GM23248 (cell line): Measurements from ENCODE around the gene VSIG10. TPM values are rescaled to one million over a fixed set of nuclear protein-coding genes. Genes with fewer than 3 reads are reported as not detected.

ENCODE experiments used
- DNase-seq: peaks from one replicate; pipeline ENCODE4 v3.0.0-alpha.2; 2015
- H2AFZ ChIP-seq: fragments of 200-600 bp; sonication (generic); 2 replicates; pipeline ENCODE4 v1.6.1; 2016; ENCODE audit warnings: antibody characterized with exemption
- H3F3A ChIP-seq: fragments of 200-600 bp; sonication (generic); 2 replicates; pipeline ENCODE4 v1.6.1; 2016; ENCODE audit warnings: mild to moderate bottlenecking, antibody characterized with exemption, mixed run types; ENCODE audit not compliant: insufficient read depth
- H3K27ac ChIP-seq: fragments of 200-600 bp; sonication (generic); 2 replicates; pipeline ENCODE4 v1.5.1; 2016; ENCODE audit warnings: mild to moderate bottlenecking
- H3K27me3 ChIP-seq: fragments of 200-600 bp; sonication (generic); replicated peaks from 2 replicates; pipeline ENCODE4 v1.6.1; 2016; ENCODE audit warnings: mild to moderate bottlenecking; ENCODE audit not compliant: insufficient read depth
- H3K36me3 ChIP-seq: fragments of 200-600 bp; sonication (generic); 2 replicates; pipeline ENCODE4 v1.6.1; 2016; ENCODE audit warnings: low read depth, mild to moderate bottlenecking
- H3K4me1 ChIP-seq: fragments of 200-600 bp; sonication (generic); 2 replicates; pipeline ENCODE4 v1.6.1; 2016; ENCODE audit warnings: mild to moderate bottlenecking; ENCODE audit not compliant: insufficient read depth
- H3K4me2 ChIP-seq: fragments of 200-600 bp; sonication (generic); one replicate; pipeline ENCODE4 v1.6.1; 2016; ENCODE audit warnings: mild to moderate bottlenecking; ENCODE audit not compliant: unreplicated experiment
- H3K4me3 ChIP-seq: fragments of 200-600 bp; sonication (generic); 2 replicates; pipeline ENCODE4 v1.5.1; 2016; ENCODE audit warnings: mild to moderate bottlenecking
- H3K79me2 ChIP-seq: fragments of 200-600 bp; sonication (generic); 2 replicates; pipeline ENCODE4 v1.6.1; 2016; ENCODE audit warnings: mild to moderate bottlenecking; ENCODE audit not compliant: insufficient read depth
- H3K9ac ChIP-seq: fragments of 200-600 bp; sonication (generic); 2 replicates; pipeline ENCODE4 v1.6.1; 2016; ENCODE audit warnings: mild to moderate bottlenecking
- H3K9me2 ChIP-seq: fragments of 200-600 bp; sonication (generic); 2 replicates; pipeline ENCODE4 v1.6.1; 2016; ENCODE audit warnings: mixed run types, mild to moderate bottlenecking, moderate library complexity; ENCODE audit not compliant: insufficient read depth
- H3K9me3 ChIP-seq: fragments of 200-600 bp; sonication (generic); one replicate; pipeline ENCODE4 v1.6.1; 2017; ENCODE audit warnings: low read depth
- H4K20me1 ChIP-seq: fragments of 200-600 bp; sonication (generic); 2 replicates; pipeline ENCODE4 v1.6.0; 2016; ENCODE audit not compliant: insufficient read depth
- EZH2 ChIP-seq: fragments of 200-600 bp; sonication (generic); IDR thresholded peaks from 2 replicates; pipeline ENCODE4 v1.6.1; 2018; ENCODE audit warnings: antibody characterized with exemption, mild to moderate bottlenecking; ENCODE audit not compliant: insufficient read depth, poor library complexity, severe bottlenecking
- EZH2phosphoT487 ChIP-seq: fragments of 200-600 bp; sonication (generic); IDR thresholded peaks from 2 replicates; pipeline ENCODE4 v1.6.1; 2018; ENCODE audit warnings: antibody characterized with exemption, moderate library complexity, mild to moderate bottlenecking, low read depth; ENCODE audit not compliant: insufficient read depth
- WGBS, 2 experiments: methylation state at CpG; one replicate each; pipeline ENCODE4 v1.1.6; 2015 to 2017; ENCODE audit warnings: low lambda C conversion rate in 2 of 2, low coverage in 1 of 2; ENCODE audit errors: missing lambda C conversion rate in 2 of 2; 5-methylcytosine and 5-hydroxymethylcytosine counted together
- in situ Hi-C: fragments of 300-500 bp; cut with MboI; formaldehyde crosslinking; loops from 2 replicates; pipeline ENCODE4 v1.15.0; 2020
- polyA plus RNA-seq: library from polyadenylated mRNA; unstranded; fragments of >200 nt; fragmentation: Nextera tagmentation; extraction: Ambion mirVana; gene quantifications from 2 replicates; pipeline ENCODE4 v1.2.1, GENCODE V29; 2016
- total RNA-seq: library from RNA; depleted of rRNA; stranded (reverse); fragments of >200 nt; shearing (Covaris generic); gene quantifications from 2 replicates; pipeline ENCODE4 v1.2.3, GENCODE V29; 2014

VSIG10 gene
- total and polyA plus RNA-seq, 2 experiments from 2014 or later = 11.5 to 40.1 TPM

- Histone ChIP-seq H3K9me3 (no peaks in the 10 kb centered on the region), H3K27me3 (no peaks in the 10 kb centered on the region)
These were observed 71.6 kb downstream of the VSIG10 start for GRCh38 chr12:118032188-118032587.

GRCh38 chr12:118029166-118029565, 74.6 kb downstream of the VSIG10 start:
- H3K9me3 ChIP-seq = no peaks in the 10 kb centered on the region
- H3F3A ChIP-seq = peaks cover 36% of the 10 kb centered on the region
- H3K79me2 ChIP-seq = peaks cover 9% of the 10 kb centered on the region; the same call in 1 of the 2 replicates
- TF ChIP-seq EZH2phosphoT487 = no peak
- no peak for TF ChIP-seq EZH2
- DNase-seq = no peak
- no peak overlapping the region for H3K4me3 ChIP-seq
- no peak overlapping the region for H3K4me2 ChIP-seq
- H3K9ac ChIP-seq = no peak overlapping the region
- in situ Hi-C loops = loop anchor here (10.0 kb wide), 1 partner anchor 154 kb away; no protein-coding TSS in a partner anchor
- H4K20me1 ChIP-seq = no peaks in the 10 kb centered on the region
- no peaks in the 10 kb centered on the region for H3K27me3 ChIP-seq
- H3K27ac ChIP-seq = no peak overlapping the region
- WGBS, 2 experiments = 99 to 100% methylated on average over 5 of the region's 5 CpGs
- peaks cover 43% of the 10 kb centered on the region for H3K36me3 ChIP-seq
- H3K4me1 ChIP-seq = peaks cover 16% of the 10 kb centered on the region
- H2AFZ ChIP-seq = no peak overlapping the region
- no peaks in the 10 kb centered on the region for H3K9me2 ChIP-seq

More at GRCh38 chr12:118032188-118032587, 71.6 kb downstream of the VSIG10 start:
- H3K36me3 ChIP-seq = peaks cover 57% of the 10 kb centered on the region
- no peak overlapping the region for H3K4me2 ChIP-seq
- peaks cover 58% of the 10 kb centered on the region for H3F3A ChIP-seq
- peaks cover 9% of the 10 kb centered on the region; the same call in 1 of the 2 replicates for H3K79me2 ChIP-seq
- no peaks in the 10 kb centered on the region for H3K9me2 ChIP-seq
- no peak overlapping the region for H3K27ac ChIP-seq
- in situ Hi-C loops = no loop called here
- H3K4me3 ChIP-seq = no peak overlapping the region
- H3K9ac ChIP-seq = no peak overlapping the region
- H4K20me1 ChIP-seq = no peaks in the 10 kb centered on the region
- no peak for DNase-seq
- H2AFZ ChIP-seq = no peak overlapping the region
- no peak for TF ChIP-seq EZH2phosphoT487
- TF ChIP-seq EZH2 = no peak
- peaks cover 29% of the 10 kb centered on the region for H3K4me1 ChIP-seq
- 90 to 92% methylated on average over 7 of the region's 7 CpGs for WGBS, 2 experiments

DNA sequence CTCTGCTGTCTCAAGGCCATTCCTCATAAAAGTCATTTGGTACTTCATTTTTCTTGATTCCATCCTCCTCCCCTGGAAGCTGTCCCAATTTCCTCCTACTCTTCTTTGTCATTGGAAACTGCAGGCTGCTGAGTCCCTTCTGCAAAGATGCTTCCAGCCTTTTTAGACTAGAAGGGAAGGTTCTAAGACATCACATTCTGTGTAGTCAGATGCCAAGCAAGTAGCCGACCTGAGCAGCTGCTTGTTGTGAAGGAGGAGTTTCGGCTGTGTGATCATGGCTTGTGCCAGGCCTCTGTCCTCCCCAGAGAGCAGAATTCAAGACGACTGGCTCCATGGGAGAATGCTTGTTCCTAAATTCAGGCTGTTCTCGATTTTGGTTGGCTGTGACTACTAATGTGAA, 78.6 kb downstream of the VSIG10 start:
- no peaks in the 10 kb centered on the region for H3K9me2 ChIP-seq
- no peaks in the 10 kb centered on the region for H3K27me3 ChIP-seq
- H3K4me1 ChIP-seq = no peaks in the 10 kb centered on the region
- no peak overlapping the region for H3K9ac ChIP-seq
- WGBS, 2 experiments = 74 to 78% methylated on average over 4 of the region's 4 CpGs
- H3K4me3 ChIP-seq = no peak overlapping the region
- H3K79me2 ChIP-seq = no peaks in the 10 kb centered on the region
- H3K27ac ChIP-seq = no peak overlapping the region
- in situ Hi-C loops = loop anchor here (10.0 kb wide), 1 partner anchor 150 kb away; no protein-coding TSS in a partner anchor
- no peak overlapping the region for H3K4me2 ChIP-seq
- no peak overlapping the region for H2AFZ ChIP-seq
- H3F3A ChIP-seq = peaks cover 14% of the 10 kb centered on the region
- no peaks in the 10 kb centered on the region for H3K9me3 ChIP-seq
- peaks cover 9% of the 10 kb centered on the region; the same call in 1 of the 2 replicates for H3K36me3 ChIP-seq
- H4K20me1 ChIP-seq = no peaks in the 10 kb centered on the region
- no peak for TF ChIP-seq EZH2phosphoT487
- no peak for TF ChIP-seq EZH2
- peak; percentile 22 for DNase-seq

GRCh38 chr12:118023301-118023860, 80.4 kb downstream of the VSIG10 start:
- Histone ChIP-seq H3K9ac (no peak overlapping the region), H4K20me1 (no peaks in the 10 kb centered on the region), H3K4me2 (no peak overlapping the region), H3K9me2 (no peaks in the 10 kb centered on the region), H3K79me2 (peaks cover 9% of the 10 kb centered on the region; the same call in 1 of the 2 replicates), H3K27ac (no peak overlapping the region), H3K4me1 (no peaks in the 10 kb centered on the region), H3K4me3 (no peak overlapping the region), H3K36me3 (peaks cover 9% of the 10 kb centered on the region; the same call in 1 of the 2 replicates), H3K27me3 (no peaks in the 10 kb centered on the region), H3F3A (no peaks in the 10 kb centered on the region), H3K9me3 (no peaks in the 10 kb centered on the region), H2AFZ (no peak overlapping the region)
- DNase-seq = no peak
- WGBS, 2 experiments = 79 to 82% methylated on average over 7 to 9 of the region's 9 CpGs
- no peak for TF ChIP-seq EZH2phosphoT487
- TF ChIP-seq EZH2 = no peak
- in situ Hi-C loops = loop anchor here (10.0 kb wide), 1 partner anchor 149 kb away; no protein-coding TSS in a partner anchor
